DLD1 (cell line): Measurements from ENCODE around the gene GNG12.

Experiments
- in situ Hi-C: cut with HindIII; loops from 2 replicates; pipeline ENCODE4 v1.10.0; 2017; ENCODE audit warnings: low sequenced_read_pairs

The GNG12 gene

DNA sequence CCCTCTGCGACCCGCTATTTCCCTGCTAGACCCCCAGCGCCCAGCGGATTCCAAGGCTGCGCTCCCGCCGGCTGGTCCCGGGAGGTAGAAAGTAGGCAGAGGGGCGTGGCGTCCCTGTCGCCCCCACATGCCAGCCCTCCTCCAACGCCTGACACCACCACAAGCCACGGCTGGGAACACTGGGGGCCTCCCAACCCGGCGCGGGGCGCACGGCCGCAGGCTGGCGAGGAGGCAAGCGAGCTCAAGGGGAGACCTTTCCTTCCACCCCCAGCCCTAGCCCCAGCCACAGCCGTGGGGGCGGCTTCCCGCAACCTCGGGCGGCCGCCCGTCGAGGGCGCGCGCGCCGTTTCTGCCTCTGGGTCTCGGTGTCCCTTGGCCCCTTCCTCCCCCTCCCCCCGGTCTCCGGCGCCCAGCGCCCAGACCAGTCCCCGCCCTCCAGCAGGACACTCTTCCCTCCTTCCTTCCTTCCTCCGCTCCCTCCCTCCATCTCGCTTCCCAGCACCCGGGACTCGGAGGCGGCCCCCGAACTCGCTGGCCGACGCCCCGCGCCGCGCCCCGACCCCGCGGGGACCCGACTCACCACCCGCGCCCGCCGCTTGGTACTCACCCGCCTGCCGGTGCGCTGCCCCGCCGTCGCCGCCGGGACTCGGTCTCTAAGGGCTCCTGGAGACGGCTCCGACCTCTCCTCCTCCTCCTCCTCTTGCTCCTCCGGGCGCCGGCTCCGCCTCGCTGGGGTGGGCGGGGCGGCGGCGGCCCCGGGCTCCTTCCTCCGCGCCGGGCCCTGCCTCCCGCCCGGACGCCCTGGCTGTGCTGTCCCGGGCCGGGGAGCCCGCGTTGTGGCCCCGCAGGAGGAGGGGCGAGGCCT lies at the start of gene GNG12:
GNG12 (minus strand) TSS at position 731 of the 865 bp plus-strand sequence. CDS start 125,781 bp downstream, outside the sequence.
- in situ Hi-C loops = no loop called here

DNA sequence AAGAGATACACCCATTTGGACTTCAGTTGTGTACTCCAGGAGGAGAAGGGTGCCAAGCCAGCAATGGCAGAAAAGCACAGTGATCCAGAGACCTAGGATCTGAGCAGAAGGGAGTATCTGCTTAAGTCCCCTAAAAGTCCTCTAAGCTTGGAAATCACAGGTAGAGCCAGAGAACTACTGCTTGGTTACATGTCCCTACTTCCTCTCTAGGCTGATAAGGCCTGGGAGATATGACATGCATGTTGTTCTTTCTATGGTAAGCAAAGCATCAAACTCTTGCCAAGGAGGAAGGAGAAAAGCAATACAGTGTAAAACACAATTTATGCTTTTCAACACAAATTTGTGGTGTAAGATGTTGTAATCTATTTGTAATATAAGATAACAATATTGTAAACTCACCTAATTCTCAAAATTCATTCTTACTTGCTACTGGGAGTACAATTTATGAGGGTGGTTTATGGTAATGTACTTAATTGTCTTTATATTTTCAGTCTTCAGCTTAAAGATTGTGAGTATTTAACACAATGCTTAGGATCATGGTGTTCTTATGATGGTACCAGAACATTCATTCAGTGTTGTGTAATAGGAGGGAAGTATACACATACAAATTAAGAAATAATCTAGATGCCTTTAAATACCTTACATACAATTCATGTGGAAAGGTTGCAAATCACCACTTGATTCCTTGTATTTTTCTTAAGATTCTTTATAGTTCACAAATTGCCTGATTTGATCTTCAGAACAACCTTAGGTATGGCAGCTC lies 49.1 kb upstream of the GNG12 start:
- in situ Hi-C loops = no loop called here

- in situ Hi-C loops = no loop called here
Measured at GRCh38 chr1:67880056-67880601, 46.9 kb upstream of the GNG12 start.

GRCh38 chr1:67879485-67879884 lies 46.2 kb upstream of the GNG12 start:
- in situ Hi-C loops = no loop called here

DNA sequence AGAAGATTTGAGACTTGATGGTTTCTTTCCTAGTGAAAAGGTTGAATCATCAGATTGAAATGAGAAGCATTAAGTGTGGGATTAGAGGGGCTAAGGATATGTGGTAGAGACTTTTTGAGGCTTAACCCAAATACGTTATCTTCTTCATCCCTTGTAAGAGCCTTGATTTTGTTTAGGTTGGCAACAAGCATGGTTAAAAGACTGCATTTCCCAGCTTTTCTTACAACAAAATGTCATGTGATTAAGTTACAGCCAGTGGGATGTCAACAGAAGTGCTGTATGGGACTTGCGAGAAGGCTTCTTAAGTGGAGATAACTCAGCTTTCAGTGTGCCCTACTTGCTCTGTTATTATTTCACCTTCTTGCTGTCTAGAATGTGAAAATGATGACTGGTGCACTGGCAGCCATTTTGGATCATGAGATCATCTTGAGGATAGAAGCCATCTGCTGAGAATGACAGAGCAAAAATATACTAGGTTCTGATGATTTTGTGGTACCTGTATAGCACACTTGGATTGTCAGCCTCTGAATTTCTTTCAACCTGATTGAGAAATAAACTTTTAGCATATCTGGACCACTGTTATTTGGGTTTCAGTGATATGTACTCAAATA lies 41.3 kb upstream of the GNG12 start:
- in situ Hi-C loops = no loop called here

DNA sequence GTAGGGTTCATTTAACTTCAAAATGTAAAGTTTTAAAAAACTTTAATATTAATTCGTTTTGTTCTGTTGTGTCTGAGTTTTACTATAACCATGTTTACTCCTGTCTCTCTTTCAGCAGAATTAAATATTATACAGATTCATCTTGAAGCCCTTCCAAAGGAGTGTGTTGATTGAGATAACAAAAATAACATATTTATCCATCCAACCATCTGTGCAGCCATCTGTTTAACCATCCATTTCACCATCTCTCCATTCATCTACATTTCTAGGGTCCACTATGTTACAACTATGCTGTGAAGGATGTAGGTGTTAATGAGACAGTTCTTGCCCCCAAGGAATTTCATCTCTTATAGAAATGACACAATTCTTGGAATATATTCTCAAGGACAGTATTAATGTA lies 36.0 kb upstream of the GNG12 start:
- in situ Hi-C loops = no loop called here

DNA sequence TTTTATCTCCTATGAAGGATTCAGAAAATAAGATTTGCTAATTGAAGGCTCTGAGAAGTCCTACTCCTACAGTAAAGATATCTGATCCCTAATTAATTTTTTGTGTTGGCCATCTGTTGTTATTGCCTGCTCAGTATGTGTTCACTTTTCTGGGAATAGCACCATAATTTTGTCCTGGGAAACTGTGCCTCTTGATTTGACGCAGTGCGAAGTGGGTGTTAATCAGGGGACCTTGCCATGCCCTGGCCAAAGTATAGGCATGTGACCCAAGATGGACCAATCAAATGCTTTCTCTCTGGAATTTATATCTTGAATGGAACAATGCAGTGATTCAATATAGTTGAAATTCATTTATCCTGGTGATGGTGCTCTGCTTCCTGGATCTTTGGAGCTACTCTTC lies 30.4 kb upstream of the GNG12 start:
- in situ Hi-C loops = no loop called here

DNA sequence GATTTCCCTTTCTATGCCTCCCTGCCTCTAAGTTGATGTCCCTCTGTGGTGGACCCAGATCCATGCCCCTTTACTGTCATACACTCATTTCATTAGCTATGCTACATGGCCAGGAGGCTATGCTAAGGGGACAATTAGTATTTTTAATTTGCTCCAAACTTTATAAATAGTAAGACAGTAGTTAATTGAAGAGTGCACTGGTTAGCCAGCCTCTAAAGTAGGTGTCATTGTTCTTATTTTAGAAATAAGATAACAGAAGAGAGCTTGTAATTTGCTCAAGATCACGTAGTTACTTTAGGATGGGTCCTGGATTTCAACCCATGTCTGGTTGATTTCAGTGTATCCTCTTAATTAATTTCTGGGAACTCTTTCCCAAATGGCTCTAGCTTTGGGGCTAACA lies 29.4 kb upstream of the GNG12 start:
- in situ Hi-C loops = no loop called here

- in situ Hi-C loops = no loop called here
Measured at GRCh38 chr1:67861856-67862516, 28.7 kb upstream of the GNG12 start.

GRCh38 chr1:67860776-67861175 lies 27.5 kb upstream of the GNG12 start:
- in situ Hi-C loops = no loop called here

DNA sequence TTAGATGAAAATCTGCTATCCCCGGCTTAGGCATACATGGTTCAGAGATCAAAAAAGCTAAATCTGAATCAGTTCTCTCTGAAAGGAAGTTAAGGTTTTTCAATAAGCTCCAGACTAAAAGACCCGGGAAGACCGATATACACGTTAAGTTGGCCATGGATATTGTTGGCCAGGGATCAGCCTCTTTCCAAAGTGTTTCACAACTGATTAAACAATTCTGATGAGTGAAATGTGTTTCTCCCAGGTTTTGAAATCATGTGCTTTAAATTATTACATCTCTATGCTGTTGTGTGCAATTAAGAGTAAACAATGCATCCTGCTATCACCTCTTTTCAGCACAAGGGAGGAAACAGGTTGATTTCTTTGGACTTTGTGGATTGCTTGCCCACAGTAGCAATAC lies 23.7 kb upstream of the GNG12 start:
- in situ Hi-C loops = no loop called here

DNA sequence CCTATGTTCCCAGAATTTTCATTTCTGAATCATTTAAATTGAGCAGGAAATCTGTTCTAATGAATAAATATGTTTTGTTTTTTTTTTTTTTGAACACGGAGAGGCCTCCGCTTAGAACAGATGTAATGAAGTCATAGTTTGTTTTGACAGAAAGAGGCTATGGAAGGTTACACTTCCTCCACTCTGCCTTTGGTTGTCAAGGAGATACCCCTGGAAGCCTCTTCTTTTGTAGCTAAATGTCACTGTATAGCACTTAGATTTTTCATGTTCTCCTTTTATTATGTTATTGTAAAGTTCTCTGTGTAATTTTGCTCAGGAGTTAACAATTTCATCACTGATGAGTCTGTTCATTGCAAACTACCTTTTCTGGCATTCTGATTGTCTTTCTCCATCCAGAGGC lies 22.7 kb upstream of the GNG12 start:
- in situ Hi-C loops = no loop called here

DNA sequence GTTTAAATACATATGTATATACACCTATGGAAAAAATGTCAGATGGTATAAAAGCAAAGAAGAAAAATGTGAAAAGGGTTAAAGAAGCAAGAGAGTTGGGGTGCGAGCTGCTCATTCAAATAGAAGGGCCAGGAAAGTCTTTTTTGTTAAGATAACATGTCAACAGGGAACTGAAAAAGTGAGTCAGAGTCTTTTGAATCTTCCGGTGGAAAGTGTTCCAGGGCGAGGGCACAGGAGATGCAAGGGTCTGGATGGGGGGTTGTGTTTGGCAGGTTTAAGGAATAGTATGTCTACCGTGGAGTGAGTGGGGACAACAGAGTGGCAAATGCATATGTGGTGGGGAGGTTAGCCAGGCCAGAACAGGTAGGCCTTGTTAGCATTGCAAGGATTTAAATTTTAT lies 22.2 kb upstream of the GNG12 start:
- in situ Hi-C loops = no loop called here

- in situ Hi-C loops = no loop called here
Measured at GRCh38 chr1:67853704-67854103, 20.4 kb upstream of the GNG12 start.

- in situ Hi-C loops = no loop called here
Measured at GRCh38 chr1:67851800-67852199, 18.5 kb upstream of the GNG12 start.

DNA sequence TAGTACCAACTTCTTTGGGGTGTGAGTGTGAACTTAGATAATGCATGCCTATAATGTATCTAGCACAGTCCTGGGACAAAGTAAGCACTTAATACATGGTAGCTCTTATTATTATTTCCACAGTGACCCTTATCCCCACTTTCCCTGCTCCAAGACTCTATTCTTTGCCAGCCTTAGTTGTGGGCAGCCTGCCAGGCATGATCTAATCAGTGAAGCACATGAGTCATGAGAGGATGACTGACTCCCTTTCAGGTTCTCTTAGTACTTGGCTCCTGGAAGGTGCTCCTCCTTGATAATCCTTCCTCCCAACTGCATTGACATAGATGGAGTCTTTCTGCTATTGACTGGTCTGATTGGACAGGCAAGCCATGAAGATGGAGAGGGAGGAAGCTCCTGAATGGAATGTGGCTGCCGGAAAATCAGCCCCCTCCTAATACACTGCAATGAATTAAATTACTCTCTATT lies 17.4 kb upstream of the GNG12 start:
- in situ Hi-C loops = no loop called here

- in situ Hi-C loops = no loop called here
Measured at GRCh38 chr1:67850151-67850551, 16.9 kb upstream of the GNG12 start.

GRCh38 chr1:67847466-67847865 lies 14.2 kb upstream of the GNG12 start:
- in situ Hi-C loops = no loop called here

DNA sequence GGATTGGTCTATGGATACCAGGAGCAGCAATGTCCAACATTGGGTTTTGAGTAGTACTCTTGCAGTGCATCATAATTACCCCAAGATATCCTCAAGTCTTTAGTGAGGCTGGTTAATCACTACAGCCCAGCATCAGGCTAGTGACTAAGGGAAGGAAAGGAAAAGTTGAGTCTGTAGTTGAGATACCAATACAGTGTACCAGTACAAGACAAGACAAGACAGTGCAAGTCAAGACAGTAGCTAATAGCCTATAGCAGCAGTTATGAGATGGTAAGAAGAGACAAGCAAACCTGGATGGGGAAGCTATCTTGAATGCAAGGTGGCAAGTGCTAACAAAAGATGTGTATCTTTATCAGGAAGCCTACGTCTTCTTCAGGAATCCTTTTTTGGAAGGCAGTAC lies 13.3 kb upstream of the GNG12 start:
- in situ Hi-C loops = no loop called here

GRCh38 chr1:67844988-67845387 lies 11.7 kb upstream of the GNG12 start:
- in situ Hi-C loops = no loop called here

DNA sequence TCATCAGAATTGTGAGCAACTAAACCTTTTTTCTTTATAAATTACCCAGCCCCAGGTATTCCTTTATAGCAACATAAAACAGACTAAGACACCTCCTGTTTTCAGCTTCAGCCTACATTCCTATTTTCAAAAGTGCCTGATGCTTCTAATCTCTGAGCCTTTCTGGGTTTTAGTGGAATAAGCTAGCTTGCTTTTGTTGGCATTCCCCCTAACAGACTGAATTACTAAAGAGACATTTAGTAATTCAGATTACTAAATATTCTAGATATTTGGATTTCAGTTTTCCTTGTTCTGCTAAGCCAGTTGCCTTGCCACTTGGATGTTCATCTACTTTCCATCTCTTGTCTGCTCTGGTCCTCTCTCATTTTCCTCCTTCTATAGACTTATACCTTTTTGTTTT lies 10.5 kb upstream of the GNG12 start:
- in situ Hi-C loops = no loop called here
